ENCODE measurements around the gene SH3BGRL2.
A peak's percentile ranks its signal among the peaks of the same experiment; 100 is the strongest.

SH3BGRL2 gene

GRCh38 chr6:79713701-79714322, 82.7 kb downstream of the SH3BGRL2 start:
- TF ChIP-seq RAD21 (IDR thresholded peaks at IDR 0.05; ENCODE audit: low read depth) (peak; percentile 82), FOXM1 (IDR thresholded peaks at IDR 0.05; ENCODE audit: borderline replicate concordance, low read depth) (no peak)

DNA sequence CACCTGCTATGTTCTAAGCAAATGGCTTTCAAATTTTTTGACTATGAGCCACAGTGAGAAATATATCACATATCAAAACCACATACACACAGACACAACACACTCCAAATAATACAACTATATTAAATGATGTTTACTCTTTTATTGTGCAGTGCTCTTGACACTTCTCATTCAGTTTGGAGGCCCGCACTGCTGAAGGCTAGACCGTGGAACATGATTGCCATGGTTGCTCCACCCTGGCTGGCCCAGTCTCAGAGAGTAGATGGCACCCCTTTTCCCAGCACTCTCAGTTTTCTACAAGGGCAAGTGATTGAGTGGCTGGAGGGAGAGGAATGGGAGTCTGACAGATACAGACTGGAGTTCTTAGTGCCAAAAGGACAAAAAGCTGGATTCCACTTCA, 86.9 kb downstream of the SH3BGRL2 start:
- no peak for TF ChIP-seq TEAD4 (IDR thresholded peaks at IDR 0.05)
- no peak for TF ChIP-seq EGR1 (IDR thresholded peaks at IDR 0.05)
- no peak for TF ChIP-seq TCF12 (IDR thresholded peaks at IDR 0.05; ENCODE audit: low read depth)
- TF ChIP-seq CEBPB (IDR thresholded peaks at IDR 0.05), result no peak
- no peak for TF ChIP-seq YY1 (IDR thresholded peaks at IDR 0.05; ENCODE audit: low read depth)
- TF ChIP-seq REST (IDR thresholded peaks at IDR 0.05; ENCODE audit: low read depth), result no peak
- TF ChIP-seq, protein P1, sequence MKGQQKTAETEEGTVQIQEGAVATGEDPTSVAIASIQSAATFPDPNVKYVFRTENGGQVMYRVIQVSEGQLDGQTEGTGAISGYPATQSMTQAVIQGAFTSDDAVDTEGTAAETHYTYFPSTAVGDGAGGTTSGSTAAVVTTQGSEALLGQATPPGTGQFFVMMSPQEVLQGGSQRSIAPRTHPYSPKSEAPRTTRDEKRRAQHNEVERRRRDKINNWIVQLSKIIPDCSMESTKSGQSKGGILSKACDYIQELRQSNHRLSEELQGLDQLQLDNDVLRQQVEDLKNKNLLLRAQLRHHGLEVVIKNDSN (IDR thresholded peaks at IDR 0.05), result no peak
- TF ChIP-seq CREB1 (IDR thresholded peaks at IDR 0.05; ENCODE audit: low read depth), result no peak
- TF ChIP-seq, protein P2, sequence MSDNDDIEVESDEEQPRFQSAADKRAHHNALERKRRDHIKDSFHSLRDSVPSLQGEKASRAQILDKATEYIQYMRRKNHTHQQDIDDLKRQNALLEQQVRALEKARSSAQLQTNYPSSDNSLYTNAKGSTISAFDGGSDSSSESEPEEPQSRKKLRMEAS (IDR thresholded peaks at IDR 0.05), result no peak

- no peak for TF ChIP-seq NFIC (IDR thresholded peaks at IDR 0.05)
- no peak for TF ChIP-seq CREB1 (IDR thresholded peaks at IDR 0.05; ENCODE audit: low read depth)
- no peak for TF ChIP-seq TEAD4 (IDR thresholded peaks at IDR 0.05)
- no peak for TF ChIP-seq EP300 (IDR thresholded peaks at IDR 0.05; ENCODE audit: borderline replicate concordance)
- TF ChIP-seq EGR1 (IDR thresholded peaks at IDR 0.05), result no peak
- no peak for TF ChIP-seq CEBPB (IDR thresholded peaks at IDR 0.05)
- no peak for TF ChIP-seq RAD21 (IDR thresholded peaks at IDR 0.05; ENCODE audit: low read depth)
- no peak for TF ChIP-seq YY1 (IDR thresholded peaks at IDR 0.05; ENCODE audit: low read depth)
- TF ChIP-seq, protein P1 (IDR thresholded peaks at IDR 0.05), result no peak
- TF ChIP-seq, protein P2 (IDR thresholded peaks at IDR 0.05), result no peak
- TF ChIP-seq ZBTB7A (IDR thresholded peaks at IDR 0.05; ENCODE audit: low read depth), result no peak
- TF ChIP-seq FOXM1 (IDR thresholded peaks at IDR 0.05; ENCODE audit: borderline replicate concordance, low read depth), result no peak
Observed at GRCh38 chr6:79718509-79719247, 87.5 kb downstream of the SH3BGRL2 start.

DNA sequence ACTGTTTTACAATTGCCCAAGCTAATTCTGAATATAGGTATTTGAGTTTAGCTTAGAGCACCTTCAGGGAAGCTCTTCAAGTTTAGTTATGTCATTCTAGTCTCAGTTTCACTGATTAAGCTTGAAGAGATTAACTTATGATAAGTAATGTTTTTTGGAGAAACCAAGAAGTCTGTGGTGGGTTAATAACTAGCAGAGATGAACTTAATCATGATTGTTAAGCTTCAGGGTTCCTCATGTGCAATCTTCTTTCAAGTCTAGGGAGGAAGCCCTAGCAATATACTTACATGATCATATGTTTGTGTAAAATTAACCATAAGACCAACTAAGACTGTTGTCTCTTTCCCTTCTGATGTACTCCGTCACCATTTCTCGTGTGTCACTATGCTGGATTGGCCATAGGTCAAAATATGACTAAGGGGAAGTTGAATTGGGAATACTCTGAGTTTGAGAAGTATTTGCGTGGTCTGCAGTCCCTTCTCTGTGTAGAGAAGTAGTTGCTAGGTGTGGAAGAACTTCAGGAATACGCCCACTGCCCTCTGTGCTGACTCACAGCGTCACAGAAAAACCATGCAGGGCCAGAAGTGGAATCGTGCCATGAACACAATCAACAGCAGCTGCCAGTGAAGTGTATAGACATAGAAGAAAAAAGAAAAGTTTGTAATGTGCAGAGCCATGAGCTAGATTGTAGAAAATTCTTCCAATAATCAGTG, 88.3 kb downstream of the SH3BGRL2 start:
- TF ChIP-seq TCF12 (IDR thresholded peaks at IDR 0.05; ENCODE audit: low read depth) (no peak), RAD21 (IDR thresholded peaks at IDR 0.05; ENCODE audit: low read depth) (no peak), YY1 (IDR thresholded peaks at IDR 0.05; ENCODE audit: low read depth) (no peak), EGR1 (IDR thresholded peaks at IDR 0.05) (no peak), CEBPB (IDR thresholded peaks at IDR 0.05) (no peak), TEAD4 (IDR thresholded peaks at IDR 0.05) (no peak), CREB1 (IDR thresholded peaks at IDR 0.05; ENCODE audit: low read depth) (no peak), TAF1 (IDR thresholded peaks at IDR 0.05; ENCODE audit: low read depth) (no peak), FOXM1 (IDR thresholded peaks at IDR 0.05; ENCODE audit: borderline replicate concordance, low read depth) (no peak), REST (IDR thresholded peaks at IDR 0.05; ENCODE audit: low read depth) (no peak), ZBTB7A (IDR thresholded peaks at IDR 0.05; ENCODE audit: low read depth) (no peak), NFIC (IDR thresholded peaks at IDR 0.05) (no peak), EP300 (IDR thresholded peaks at IDR 0.05; ENCODE audit: borderline replicate concordance) (no peak)
- TF ChIP-seq, protein P1 (IDR thresholded peaks at IDR 0.05), result no peak
- TF ChIP-seq, protein P2 (IDR thresholded peaks at IDR 0.05), result no peak

Measured in Ishikawa (cell line).